ENCODE data around the gene NOP9.

GRCh38 chr14:24338843-24339242 lies 39.2 kb downstream of the NOP9 start:
- no peak for TF ChIP-seq POLR2A (IDR thresholded peaks at IDR 0.05; ENCODE audit: low read depth)
- TF ChIP-seq CTCF (IDR thresholded peaks at IDR 0.05) = no peak
- TF ChIP-seq POLR2AphosphoS5 (IDR thresholded peaks at IDR 0.05) = no peak
- TF ChIP-seq EP300 (IDR thresholded peaks at IDR 0.05) = no peak

Data from esophagus muscularis mucosa (tissue), 4 donors.